ENCODE measurements around the gene HPGD.

DNA sequence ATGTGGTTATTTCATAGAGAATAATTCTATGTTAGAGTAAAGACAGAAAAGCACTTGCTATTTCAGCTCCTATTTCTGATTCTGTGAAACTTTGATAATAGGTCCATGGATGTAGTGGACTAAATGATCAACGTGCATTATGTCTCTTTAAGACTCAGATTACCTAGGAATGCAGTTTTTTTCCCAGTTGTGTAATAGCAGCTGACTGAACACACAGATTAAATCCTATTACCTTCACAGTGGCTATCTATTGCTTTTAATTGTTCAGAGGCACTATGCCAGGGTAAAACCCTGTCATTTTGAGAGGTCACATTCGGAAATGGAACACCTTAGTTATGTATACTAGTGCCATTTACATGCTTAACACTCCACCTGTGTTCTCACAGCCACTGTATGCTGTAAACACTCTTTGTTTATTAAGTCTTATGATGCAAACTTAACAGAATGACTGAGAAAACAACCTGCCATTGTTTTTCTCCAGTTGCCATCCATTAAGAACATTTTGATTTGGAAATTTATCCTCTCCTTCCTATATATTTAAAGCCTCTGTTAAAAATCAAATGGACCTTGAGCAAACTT lies 70.5 kb downstream of the HPGD start:
- TF ChIP-seq, protein P1, sequence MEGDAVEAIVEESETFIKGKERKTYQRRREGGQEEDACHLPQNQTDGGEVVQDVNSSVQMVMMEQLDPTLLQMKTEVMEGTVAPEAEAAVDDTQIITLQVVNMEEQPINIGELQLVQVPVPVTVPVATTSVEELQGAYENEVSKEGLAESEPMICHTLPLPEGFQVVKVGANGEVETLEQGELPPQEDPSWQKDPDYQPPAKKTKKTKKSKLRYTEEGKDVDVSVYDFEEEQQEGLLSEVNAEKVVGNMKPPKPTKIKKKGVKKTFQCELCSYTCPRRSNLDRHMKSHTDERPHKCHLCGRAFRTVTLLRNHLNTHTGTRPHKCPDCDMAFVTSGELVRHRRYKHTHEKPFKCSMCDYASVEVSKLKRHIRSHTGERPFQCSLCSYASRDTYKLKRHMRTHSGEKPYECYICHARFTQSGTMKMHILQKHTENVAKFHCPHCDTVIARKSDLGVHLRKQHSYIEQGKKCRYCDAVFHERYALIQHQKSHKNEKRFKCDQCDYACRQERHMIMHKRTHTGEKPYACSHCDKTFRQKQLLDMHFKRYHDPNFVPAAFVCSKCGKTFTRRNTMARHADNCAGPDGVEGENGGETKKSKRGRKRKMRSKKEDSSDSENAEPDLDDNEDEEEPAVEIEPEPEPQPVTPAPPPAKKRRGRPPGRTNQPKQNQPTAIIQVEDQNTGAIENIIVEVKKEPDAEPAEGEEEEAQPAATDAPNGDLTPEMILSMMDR (IDR thresholded peaks at IDR 0.05): no peak
- no peak for TF ChIP-seq POLR2AphosphoS5 (IDR thresholded peaks at IDR 0.05)

Data from suprapubic skin (tissue), 3 donors.